SIG-M5 treated with dmso at 0.1 percent for 504 hours (cell line): ENCODE measurements around the gene HAUS1.

Experiments
- DNase-seq: peaks from one replicate; lab custom pipeline; 2025; ENCODE audit not compliant: unreplicated experiment; lab: John Stamatoyannopoulos, UW

The HAUS1 gene, protein sequence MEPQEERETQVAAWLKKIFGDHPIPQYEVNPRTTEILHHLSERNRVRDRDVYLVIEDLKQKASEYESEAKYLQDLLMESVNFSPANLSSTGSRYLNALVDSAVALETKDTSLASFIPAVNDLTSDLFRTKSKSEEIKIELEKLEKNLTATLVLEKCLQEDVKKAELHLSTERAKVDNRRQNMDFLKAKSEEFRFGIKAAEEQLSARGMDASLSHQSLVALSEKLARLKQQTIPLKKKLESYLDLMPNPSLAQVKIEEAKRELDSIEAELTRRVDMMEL

DNA sequence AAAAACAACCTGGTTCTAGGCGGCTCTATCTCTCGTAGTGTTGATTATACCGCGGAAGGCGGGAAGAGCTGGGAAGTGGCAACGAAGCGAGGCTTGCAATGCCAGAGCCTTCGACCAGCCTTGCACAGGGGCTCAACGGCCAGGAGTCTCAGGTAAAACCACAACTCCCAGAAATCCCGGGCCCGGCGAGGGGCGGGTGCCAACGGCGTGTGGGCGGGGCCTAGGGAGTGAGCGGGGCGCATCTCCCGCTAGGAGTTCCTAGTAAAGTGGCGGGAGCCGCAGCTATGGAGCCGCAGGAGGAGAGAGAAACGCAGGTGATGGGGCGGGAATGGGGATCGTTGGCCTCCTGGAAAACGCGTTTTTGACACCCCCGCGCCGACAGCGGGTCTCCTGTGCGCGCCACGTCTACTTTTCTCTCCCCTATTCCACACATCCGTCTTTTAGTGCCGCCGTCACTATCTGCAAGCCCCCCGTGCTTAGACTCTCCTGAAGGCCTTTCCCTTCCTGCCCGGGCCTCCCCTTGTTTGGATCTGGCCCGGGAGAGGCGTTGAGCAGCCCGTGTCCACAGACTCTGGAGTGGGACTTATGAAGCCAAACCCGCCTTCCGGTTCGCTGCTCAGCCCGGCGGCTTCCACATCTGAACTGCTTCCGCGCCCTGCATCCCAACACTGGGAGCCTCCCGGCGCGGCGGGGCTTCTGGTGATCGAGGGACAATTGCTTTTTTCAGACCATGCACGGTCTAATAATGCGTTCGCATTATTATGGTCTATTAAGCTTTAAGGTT, at the start of gene HAUS1:
HAUS1 (plus strand) TSS at position 258 of the 784 bp plus-strand sequence; CDS start at position 285, 27 bp downstream.
- DNase-seq, result peak; percentile 81

DNA sequence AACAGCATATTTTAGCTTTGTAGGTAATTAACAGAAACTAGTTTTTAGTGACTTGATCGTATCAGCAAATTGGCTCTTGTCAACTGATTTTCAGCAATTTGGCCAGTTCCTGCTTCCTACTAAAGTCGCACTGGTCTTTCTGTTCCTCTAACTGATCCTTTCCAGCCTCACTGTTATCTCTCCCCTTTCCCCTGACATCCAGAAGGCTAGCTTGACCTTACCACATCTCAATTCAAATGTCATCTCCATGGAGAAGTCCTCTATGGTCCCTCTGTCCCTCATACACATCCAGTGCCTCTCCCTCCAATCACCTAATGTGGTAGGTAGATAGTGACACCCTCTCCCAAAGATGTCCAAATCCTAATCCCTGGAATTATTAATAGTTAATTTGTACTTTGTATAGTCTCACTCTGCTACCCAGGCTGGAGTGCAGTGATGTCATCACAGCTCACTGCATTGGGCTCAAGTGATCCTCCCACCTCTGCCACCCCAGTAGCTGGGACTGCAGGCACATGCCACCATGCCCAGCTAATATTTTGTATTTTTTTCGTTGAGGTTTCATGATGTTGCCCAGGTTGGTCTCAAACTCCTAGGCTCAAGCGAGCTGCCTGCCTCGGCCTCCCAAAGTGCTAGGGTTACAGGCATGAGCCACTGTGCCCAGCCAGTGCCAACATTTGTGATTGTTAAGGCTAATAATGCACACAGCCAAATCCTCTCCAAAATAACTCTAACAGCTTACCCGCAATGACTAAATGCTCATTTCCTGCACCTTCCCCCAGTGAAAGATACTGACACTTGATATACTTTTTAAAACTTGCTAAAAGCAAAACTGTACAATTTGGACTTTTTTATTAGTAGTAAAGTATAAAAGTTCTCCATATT, 49.0 kb upstream of the HAUS1 start:
- no peak for DNase-seq

DNA sequence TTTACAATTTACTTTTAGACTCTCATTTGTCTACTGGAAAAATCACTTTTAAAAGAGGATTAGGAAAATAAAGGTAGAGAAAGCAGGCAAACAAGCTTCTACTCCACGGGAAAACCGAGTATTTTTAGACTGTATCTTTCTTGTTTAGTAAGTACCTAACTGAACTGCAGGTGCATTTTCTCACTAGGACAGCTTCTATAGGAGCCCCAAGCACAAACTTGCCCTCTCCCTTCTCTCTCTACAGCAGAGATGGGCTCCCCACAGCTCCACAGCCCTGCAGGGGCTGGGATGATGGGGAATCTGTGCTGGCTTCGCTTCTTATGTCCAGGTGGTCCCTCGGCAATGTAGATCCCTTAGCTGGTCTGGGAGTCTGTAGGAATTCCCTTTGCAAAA, 48.4 kb upstream of the HAUS1 start:
- no peak for DNase-seq

DNA sequence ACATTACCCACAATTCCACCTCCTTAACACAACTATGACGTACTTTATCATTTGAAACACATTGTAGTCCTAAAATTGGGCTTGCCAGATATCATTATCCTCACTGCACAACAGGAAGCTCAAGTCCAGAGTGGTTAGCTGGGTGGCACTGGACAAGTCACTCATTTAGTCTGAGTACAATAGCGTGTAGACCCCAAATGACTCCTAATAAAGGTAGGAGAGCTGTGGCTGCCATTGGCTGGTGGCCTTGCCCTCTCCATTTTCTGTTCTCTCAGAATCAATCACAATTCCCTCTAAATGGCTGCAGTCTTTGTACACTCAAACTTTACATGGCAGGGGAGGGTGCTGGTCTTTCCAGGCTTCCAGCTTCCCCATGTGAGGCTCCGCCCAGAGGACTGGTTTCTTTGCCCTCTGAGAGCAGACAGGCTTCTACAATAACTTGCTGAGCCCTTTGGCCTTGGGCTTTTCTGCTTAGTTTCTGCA, 43.8 kb upstream of the HAUS1 start:
- DNase-seq, result no peak

DNA sequence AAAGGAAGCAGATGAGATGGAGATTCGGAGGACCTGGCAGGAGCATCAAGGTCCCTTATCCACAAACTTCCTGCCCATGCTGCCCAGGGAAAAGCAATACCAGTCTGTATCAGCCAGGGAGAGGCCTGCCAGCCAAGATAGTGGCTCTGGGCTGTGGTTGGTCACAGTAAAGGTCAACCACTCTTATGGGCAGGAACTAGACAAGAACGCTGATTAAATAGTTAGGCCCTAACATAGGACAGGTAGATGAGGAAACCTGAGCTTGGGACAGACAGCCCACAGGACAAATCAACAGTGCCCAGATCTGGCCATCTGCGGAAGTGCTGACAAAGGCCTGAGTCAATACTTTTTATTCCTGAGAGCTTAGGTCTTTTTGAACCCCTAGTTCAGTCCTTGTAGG, 42.8 kb upstream of the HAUS1 start:
- no peak for DNase-seq

DNA sequence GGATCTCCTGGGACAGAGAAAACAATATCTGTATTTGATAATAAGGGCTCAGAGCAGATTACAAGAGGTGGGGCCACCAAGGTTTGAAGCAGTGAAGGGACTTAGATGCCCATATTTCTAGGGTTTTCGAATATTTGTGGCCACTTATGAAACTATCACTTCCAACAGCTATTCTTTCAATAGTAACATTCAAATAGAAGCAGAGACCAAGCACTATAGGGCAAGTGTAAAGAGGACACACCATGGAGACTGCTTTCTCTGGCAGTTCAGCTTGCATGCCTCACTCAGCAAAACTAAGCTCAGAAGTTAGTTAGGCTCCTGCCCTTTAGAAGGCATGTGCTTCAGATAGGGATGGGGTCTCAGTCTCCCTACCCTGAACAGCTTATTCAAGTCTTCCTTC, 42.4 kb upstream of the HAUS1 start:
- DNase-seq, result no peak

DNA sequence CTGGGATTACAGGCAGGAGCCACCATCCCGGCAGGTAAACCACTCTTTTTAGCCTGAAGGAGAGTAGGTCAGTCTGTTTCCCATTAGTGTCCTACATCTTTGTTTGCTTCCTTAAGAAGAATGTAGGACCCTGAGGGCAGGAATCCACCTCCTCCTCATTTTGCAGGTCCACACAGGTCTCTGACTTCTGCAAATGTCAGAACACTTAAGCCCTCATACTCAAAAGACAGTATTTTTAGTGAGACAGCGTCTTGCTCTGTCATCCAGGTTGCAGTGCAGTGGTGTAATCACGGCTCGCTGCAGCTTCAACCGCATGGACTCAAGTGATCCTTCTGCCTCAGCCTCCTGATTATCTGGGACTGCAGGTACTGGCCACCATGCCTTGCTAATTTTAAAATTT, 41.4 kb upstream of the HAUS1 start:
- no peak for DNase-seq

DNA sequence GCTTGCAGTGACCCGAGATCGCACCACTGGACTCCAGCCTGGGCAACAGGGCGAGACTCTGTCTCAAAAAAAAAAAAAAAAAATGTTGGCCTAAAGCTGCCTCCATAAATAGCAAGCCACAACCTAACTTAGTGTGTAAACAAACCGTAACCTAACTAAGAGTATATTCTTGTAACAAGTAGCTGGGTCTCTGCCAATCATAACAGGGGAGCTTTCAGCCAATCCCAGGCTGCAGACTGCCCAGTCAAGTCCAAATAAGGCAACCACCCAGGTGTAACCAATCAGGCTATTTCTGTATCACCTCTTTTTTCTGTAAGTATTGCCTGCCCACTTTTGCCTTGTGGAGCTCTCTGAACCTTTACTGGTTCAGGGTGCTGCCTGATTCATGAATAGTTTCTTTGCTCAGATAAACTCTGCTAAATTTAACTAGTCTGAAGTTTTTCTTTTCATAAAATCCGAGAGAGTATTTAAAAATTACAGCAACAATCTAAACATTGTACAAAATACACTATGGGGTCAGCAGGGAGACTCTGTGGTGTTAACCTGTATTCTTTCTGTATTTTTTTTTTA, 36.7 kb upstream of the HAUS1 start:
- DNase-seq, result no peak

DNA sequence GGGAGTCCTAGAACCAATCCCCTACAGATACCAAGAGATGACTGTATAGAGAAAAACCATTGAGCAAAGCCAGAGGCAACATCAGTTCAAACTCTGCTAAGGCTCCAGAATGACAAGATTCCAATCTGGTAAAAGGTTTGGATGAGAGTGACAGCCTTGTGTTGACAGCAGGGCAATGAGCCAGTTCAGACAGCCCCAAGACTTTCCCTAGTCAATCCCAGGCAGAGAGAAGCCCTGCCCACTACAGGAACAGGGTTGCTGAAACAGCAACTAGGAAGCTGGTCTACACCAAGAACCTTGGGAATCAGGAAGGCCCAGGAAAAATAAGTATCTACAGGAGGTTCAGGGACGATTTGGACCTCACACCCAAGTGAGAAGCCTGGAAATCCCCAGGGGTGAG, 35.4 kb upstream of the HAUS1 start:
- no peak for DNase-seq

DNA sequence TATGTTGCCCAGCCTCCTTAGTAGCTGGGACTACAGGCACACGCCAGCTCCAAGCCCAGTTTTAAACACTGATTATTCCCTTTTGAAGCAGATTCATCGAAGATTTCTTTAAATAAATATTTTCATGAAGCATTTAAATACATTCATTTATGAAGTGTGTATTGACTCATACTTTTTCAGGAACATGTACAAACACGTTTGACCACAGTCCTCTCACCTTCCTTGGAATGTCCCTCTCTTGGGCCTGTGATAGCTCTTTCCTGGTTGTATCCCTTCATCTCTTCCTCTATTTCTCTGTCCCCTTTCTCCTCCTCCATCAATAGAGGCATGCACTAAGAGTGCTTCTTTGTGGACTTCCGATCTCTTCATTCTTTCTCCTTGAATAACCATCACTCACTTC, 34.7 kb upstream of the HAUS1 start:
- DNase-seq, result no peak

DNA sequence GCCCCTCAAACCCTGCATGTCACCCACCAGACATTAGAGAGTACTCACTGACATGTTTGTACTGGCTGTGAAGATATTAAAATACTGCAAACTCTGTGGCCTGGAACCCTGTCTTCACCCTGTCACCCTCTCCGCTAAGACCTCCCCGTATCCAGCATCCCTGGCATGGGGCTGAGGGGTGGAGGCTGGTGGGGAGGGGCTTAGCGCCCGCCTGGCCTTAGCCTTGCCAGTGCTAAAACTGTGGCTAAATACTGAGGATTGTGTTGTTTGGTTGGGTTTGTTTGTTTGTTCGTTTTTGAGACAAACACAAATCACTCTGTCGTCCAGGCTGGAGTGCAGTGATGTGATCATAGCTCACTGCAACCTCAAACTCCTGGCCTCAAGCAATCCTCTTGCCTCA, 34.0 kb upstream of the HAUS1 start:
- no peak for DNase-seq

DNA sequence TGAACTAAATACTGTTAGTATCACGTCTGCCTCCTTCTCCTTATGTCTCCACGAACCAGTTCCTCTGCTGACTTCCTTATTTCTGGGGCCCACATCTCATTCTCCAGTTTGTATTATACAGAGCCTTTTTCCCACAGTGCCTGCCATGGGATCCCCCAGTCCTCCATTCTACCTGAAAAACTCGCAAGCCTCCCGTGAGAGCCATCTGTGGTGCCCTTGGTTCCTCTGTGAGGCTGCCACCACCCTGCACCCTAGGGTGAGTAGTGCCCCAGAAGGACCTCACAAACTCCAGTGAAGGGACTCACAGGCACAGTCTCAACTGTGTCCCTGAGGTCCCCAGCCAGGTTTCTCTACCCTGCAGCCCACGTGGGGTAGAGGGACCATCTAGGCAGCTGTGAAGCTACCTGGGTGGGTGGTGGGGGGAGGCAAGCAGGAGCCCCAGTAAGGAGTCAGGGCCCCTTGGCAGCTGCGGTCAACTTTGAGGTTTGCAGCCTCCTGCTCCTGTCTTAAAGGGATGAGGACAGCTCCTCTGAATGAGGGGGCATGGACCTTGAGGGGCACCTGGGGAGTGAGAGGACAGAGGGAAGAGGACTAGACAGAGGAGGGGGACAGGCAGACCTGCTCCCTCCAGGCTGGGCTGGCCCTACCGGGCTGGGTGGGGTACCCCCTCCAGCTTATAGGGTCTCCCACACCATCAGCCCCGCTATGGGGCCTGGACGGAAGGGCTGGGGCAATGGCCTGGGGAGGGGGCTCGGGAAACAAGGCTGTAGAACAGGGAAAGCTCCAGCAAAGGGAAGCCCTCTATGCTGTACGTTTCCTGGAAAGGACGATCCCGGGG, 33.2 kb upstream of the HAUS1 start:
- DNase-seq, result peak; percentile 90

DNA sequence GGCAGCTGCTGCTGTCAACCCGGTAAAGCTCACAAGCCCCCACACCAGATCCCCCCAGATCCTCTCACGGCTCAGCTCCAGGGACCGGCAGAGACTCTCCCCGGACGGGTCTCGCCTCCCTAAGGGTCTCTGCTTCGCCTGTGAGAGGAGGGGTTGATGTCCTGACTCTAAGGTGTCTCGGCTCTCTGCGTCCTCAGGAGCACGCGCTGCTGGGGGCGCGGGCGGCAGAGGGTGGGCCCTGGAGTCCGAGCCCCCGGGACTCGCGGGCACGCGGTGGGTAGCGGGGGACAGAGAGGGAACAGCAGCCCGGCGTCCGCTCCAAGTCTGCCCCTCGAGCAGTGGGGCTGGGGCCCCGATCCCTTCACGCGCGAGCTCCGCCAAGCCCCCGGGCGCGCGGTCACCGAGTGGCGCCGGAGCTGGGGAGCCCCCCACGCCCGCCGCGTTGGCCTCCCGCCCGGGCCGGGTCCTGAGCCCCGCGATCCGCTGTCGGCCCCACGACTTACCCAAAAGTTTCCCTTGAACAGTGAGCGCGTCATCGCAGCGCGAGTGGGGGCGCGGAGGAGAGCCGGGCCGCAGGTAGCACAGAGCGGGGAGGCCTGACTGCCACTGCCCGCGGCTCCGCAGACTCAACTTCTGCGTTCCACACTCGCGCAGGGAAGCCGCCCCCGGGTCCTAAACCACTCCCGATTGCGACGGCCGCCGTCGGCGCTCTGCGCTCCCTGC, 32.4 kb upstream of the HAUS1 start, which contains the start of gene PSTPIP2:
PSTPIP2 (minus strand) TSS at position 608 of the 723 bp plus-strand sequence; CDS start at position 536, 72 bp downstream.
- peak; percentile 41 for DNase-seq

DNA sequence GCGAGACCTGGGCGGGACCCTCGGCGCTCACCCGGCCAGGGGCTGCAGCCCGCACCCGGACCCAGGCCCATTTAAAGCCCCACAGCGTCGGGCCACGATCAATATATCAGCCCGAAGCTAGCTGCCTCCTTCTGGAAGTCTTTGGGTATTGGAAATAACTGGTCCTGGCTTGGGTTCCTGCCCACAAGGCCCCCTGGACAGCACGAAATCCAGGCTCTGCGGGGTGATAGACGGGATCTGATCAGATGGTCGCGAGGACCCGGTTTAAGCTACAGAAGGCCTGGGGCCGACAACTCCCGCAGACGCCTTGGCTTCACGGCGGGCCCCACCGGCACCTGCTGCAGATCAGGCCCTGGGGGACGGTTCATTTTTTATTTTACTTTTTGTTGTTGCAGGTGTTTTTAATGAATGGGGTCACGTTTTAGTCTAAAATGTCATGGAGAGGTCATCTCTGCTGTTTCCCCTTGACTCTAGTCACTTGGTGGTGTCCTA, 31.8 kb upstream of the HAUS1 start:
- no peak for DNase-seq

DNA sequence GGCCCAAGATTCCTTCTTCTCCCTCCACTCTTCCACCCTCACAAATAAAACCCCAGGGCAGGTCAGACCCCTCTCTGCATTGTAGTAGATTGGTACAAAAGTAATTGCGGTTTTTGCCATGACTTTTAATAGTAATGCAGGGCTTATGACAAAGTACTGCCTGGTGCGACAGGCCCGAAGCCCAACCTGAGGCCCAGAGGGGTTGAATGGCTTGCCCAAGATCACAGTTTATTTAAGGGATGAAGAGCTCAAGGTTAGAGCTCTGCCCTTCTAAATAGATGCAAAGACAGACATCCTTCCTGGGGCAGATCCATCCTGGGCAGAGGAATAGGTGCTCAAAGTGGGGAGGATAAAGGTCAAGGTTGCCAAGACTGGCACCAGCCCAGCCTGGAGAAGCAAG, 31.2 kb upstream of the HAUS1 start:
- DNase-seq, result no peak

DNA sequence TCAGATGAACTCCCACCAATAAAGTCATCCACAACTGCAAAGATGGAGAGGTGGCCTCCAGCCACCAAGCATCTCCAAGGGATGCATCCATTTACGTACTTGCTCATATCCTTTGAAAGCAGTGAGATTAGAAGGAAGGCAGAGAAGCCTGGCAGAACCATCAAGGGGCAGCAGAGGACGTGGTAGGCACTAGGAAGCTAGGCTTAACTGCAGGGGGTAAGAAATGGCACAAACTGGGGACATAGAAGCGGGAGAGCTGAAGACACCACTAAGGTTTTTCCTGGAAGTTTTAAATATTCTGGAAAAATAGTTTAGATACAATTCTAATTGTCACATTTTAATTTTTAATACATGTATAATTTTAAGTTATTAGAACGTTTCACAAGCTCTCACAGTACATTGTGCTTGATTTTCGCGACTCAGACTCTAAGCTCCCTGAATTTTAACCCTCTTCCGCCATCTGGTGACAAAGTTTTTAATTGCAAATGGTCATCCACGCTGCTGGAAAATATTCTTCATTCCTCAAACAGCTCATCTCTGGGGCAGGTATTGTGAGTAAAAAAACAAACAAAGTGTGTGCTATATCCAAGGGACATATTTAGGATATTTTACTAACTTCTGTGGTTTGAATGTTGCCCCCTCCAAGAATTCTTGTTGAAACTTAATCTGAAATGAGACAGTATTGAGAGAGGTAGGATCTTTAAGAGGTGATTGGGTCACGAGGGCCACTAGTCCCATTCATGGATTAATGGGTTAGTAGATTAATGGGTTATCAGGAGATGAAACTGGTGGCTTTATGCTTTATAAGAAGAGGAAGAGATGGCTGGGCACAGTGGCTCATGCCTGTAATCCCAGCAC, 30.5 kb upstream of the HAUS1 start:
- peak; percentile 80 for DNase-seq

DNA sequence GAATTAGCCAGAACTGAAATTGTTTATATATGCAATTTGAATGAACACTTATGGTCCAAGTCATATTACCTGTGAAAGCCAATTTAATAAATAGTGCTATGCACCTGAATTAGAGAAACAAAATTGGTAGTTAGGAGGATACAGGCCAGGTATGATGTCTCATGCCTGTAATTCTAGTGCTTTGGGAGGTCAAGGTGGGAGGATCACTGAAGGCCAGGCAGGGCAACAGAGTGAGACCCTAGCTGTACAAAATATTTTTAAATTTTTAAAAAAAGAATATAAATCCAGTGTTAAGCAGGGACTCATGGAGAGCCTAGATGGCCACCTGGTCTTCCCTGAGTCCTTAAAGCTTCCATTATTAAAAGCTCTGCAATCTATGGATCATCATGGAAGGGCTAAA, 24.8 kb upstream of the HAUS1 start:
- DNase-seq, result no peak

DNA sequence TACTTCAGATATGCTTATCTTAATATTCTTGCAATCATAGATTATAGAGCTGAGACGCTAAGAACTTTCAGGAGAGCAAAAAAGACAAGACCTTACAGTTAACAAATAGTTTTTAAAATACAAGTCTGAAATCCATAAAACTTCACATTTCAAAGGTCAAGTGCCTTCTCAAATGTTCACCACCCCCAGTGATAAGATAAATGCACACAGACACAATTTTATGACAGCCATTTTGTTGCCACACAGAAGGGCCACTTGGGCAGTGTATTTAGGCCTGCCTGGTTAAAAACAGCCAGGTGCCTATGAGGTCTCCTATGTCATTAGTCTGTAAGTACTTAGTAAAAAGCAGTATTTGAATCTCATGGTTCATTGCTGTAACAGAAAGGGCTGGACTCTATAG, 24.0 kb upstream of the HAUS1 start:
- no peak for DNase-seq
